Measurements from ENCODE around the gene INTS3.
"Not testable (repeated sequence)": the region's sequence is repeated elsewhere in the genome, so short reads cannot be mapped to it uniquely, and the experiment has no call there.

GRCh38 chr1:153782648-153783047 lies 54.8 kb downstream of the INTS3 start:
- not testable (repeated sequence) for TF ChIP-seq CTCF (conservative IDR thresholded peaks at IDR 0.05 in 1 of 2, IDR thresholded peaks at IDR 0.05 in 1 of 2; ENCODE audit: low read depth in 1 of 2, low read length in 2 of 2); EZH2 (IDR thresholded peaks at IDR 0.05; ENCODE audit: low read length, missing control alignments)
